HG03575 (cell line): ENCODE data around the gene ANO3.

Experiments
- ATAC-seq: cut with Tn5 transposase; IDR thresholded peaks from one replicate; pipeline ENCODE4 v1.9.1; 2021; ENCODE audit not compliant: unreplicated experiment, insufficient number of reproducible peaks, low FRiP score; ENCODE audit errors: extremely low read depth

ANO3 gene

GRCh38 chr11:26348776-26349175 lies 16.8 kb downstream of the ANO3 start:
- ATAC-seq, result no peak

- no peak for ATAC-seq
These were observed 18.1 kb downstream of the ANO3 start for GRCh38 chr11:26350002-26350401.

- ATAC-seq, result no peak
These were observed 21.1 kb downstream of the ANO3 start for GRCh38 chr11:26353010-26353409.

GRCh38 chr11:26359055-26359454 lies 27.1 kb downstream of the ANO3 start:
- ATAC-seq, result no peak

GRCh38 chr11:26365284-26365683 lies 33.4 kb downstream of the ANO3 start:
- ATAC-seq, result no peak

GRCh38 chr11:26377619-26378018 lies 45.7 kb downstream of the ANO3 start:
- ATAC-seq, result no peak

GRCh38 chr11:26399336-26399735 lies 67.4 kb downstream of the ANO3 start:
- no peak for ATAC-seq

GRCh38 chr11:26410706-26411366 lies 78.9 kb downstream of the ANO3 start:
- ATAC-seq, result no peak

GRCh38 chr11:26412955-26413354 lies 81.0 kb downstream of the ANO3 start:
- ATAC-seq, result no peak

GRCh38 chr11:26418386-26418912 lies 86.5 kb downstream of the ANO3 start:
- ATAC-seq, result no peak

GRCh38 chr11:26420331-26420730 lies 88.4 kb downstream of the ANO3 start:
- ATAC-seq, result no peak

- ATAC-seq, result no peak
These were observed 92.3 kb downstream of the ANO3 start for GRCh38 chr11:26424255-26424654.

- ATAC-seq, result no peak
These were observed 107.9 kb downstream of the ANO3 start for GRCh38 chr11:26439854-26440253.

GRCh38 chr11:26442131-26442530 lies 110.2 kb downstream of the ANO3 start:
- no peak for ATAC-seq

GRCh38 chr11:26443617-26444016 lies 111.7 kb downstream of the ANO3 start:
- no peak for ATAC-seq

- ATAC-seq, result no peak
These were observed 125.7 kb downstream of the ANO3 start for GRCh38 chr11:26457636-26458035.

GRCh38 chr11:26465274-26465673 lies 133.3 kb downstream of the ANO3 start:
- no peak for ATAC-seq

- no peak for ATAC-seq
These were observed 135.6 kb downstream of the ANO3 start for GRCh38 chr11:26467506-26467905.

GRCh38 chr11:26470992-26471391 lies 139.1 kb downstream of the ANO3 start:
- ATAC-seq, result no peak

- ATAC-seq, result no peak
These were observed 141.6 kb downstream of the ANO3 start for GRCh38 chr11:26473216-26474194.
